ENCODE data around the gene PAGR1.

GRCh38 chr16:29864205-29864604 is 48.3 kb downstream of the PAGR1 start:
- TF ChIP-seq CTCF (IDR thresholded peaks at IDR 0.05) (no peak), POLR2AphosphoS5 (IDR thresholded peaks at IDR 0.05) (no peak), POLR2A (IDR thresholded peaks at IDR 0.05) (no peak)

Measured in breast epithelium (tissue), 3 donors.